GM18508 (cell line): ENCODE measurements around the gene MAPRE3.
"Not testable (repeated sequence)": the region's sequence is repeated elsewhere in the genome, so short reads cannot be mapped to it uniquely, and the experiment has no call there.

Experiments
- ATAC-seq: cut with Tn5 transposase; IDR thresholded peaks from one replicate; pipeline ENCODE4 v1.9.1; 2021; ENCODE audit warnings: moderate number of reproducible peaks; ENCODE audit not compliant: insufficient read depth, unreplicated experiment

MAPRE3 gene

DNA sequence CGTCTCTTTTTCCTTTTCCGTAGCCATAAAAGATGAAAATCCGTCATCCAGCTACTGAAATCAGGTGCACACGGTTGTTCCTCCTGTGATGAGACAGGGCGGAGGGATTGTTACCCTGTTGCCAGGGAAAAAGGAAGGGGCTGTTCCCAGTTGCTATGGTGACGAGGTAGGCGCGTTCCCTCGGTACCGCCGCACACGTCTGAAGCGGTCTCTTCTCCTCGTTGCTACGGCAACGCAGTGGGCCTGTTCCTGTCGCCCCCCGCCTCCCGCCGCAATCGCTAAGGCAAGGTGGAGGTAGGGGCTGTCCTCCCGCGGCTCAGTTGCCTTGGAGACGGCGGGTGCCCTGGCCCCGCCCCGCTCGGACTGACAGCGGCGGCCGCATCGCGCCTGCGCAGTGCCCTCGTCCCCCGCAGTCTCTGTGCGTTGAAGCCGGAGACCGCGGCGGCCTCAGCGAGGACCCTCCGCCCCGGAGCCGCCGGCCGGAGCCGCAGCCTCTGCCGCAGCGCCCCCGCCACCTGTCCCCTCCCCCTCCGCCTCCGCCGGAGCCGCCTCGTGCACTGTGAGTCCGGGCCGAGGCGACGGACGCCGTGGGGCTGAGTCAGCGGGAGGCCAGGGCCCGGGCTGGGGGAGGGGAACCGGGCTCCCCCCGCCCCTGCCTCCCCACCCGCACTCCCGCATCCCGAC is at the start of gene MAPRE3:
TSS of gene MAPRE3 (plus strand) at position 394 of the 684 bp plus-strand sequence. CDS start 51,582 bp downstream, outside the sequence.
- ATAC-seq: no peak

DNA sequence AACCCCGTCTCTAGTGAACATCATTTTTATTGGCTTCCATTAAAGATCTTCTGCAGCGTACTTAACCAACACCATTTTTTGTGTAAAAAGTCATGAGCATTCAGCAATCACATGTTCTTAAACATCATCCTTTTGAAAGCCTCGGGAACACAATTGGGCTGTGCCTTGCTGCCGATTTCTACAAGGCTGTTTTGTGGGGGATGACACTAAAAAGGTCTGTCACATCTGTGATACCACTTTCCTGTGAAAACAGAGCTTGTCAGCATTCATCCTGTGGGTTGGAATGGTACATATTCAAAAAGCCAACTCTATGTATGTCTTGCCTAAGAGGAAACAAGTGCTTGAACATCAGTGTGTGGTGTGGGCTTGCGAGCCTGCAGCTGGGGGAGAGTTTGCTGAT is 49.1 kb upstream of the MAPRE3 start:
- no peak for ATAC-seq

DNA sequence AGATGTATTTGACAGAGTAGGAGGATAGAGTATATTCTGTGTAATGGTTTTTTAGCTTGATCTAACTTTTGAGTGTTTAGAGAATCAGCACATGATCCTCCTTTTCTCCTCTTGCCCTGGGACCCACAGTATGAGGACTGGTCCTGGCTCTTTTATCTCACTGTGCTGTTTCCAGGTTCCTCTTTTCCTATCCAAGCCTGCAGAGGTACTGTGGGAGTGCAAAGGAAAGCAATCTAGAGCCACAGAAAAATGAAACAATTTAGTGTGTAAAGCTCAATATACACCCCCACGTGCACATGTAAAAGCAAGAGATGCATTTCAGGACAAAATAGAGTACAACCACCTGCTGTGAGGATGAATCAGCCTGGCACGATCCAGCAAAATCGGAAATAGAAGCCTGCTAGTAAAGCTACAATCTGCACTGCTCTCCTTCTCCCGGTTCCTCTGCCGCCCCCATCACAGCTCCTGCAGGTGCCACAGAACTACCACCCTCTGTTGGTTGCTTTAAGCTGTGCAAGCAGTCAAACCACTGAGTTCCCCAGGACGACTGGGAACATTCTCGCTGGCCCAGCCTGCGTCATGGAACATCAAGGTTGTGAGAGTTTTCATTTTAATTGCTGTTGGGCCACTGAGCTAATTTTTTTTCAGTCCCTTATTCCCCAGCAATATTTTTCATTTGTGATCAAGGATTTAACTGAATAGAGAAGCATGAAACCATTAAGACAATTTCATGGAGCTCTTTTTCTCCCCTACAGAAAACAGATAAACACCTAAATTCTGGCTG is 47.8 kb upstream of the MAPRE3 start:
- no peak for ATAC-seq

DNA sequence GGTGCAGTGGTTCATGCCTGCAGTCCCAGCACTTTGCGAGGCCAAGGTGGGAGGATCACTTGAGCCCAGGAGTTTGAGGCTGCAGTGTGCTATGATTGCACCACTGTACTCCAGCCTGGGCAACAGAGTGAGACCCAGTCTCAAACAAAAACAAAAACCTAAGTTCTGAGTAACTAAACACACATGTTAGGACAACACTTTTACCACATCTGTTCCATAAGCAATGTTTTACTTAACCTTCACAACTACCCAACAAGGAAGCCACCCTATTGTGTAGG is 47.3 kb upstream of the MAPRE3 start:
- ATAC-seq: not testable (repeated sequence)

DNA sequence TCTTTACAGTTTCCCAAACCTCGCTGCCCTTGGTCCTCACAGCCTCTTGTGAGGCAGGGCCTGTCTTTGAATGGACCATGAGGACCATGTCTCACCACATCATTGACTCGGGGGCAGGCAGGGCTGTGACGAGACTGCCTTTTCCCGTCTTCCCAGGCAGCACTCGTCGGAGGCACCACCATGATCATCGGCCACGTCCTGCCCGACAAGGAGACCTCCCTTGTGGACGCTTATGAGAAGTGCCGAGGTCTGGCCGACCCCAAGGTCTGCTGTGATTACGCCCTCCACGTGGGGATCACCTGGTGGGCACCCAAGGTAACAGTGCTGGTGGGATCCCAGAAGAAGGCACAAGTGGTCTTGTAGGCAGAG is 45.7 kb upstream of the MAPRE3 start:
- no peak for ATAC-seq

DNA sequence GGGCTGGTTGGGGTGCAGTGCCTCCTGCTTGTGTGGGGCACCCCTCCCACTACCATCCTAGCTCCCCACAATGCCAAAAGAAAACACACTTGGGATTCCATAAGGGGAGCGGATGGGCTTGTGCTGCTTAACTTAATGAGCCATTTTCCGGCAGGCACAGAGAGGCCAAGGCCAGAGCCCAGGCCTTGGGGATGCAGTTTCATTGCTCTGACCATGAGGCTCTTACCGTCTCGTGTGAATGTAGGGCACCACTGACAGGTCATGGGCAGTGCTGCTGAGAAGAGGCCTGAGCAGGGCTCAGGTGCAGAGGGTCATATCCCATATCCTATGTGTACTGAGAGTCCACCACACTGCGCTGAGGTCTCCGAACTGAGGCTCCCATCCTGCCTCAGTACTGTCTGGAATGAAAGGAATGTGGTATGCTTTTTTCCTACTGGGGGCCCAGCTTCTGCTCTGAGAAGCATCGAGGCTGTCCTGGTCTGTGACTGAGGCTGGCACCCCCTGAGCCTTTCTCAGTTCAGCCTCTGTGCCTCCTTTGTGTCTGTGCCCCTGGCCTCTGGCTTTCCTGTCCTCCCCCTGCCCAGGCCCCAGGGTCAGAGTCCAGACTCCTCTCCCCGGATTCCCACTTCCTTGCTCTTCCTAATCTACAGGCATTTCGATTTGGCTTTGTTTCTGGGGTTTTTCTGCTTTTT is 45.2 kb upstream of the MAPRE3 start:
- ATAC-seq: no peak

DNA sequence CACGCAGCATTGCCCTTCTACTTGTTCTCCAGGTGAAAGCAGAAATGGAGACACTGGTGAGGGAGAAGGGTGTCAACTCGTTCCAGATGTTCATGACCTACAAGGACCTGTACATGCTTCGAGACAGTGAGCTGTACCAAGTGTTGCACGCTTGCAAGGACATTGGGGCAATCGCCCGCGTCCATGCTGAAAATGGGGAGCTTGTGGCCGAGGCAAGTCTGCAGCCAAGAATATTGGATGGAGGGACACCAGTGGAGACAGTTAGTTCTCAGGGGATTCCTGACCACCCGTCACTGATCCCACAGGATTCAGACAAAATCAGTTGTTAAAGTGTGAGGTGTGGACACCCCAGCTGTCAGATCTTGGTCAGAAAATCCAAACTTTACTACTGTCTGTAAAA is 43.2 kb upstream of the MAPRE3 start:
- ATAC-seq: no peak

DNA sequence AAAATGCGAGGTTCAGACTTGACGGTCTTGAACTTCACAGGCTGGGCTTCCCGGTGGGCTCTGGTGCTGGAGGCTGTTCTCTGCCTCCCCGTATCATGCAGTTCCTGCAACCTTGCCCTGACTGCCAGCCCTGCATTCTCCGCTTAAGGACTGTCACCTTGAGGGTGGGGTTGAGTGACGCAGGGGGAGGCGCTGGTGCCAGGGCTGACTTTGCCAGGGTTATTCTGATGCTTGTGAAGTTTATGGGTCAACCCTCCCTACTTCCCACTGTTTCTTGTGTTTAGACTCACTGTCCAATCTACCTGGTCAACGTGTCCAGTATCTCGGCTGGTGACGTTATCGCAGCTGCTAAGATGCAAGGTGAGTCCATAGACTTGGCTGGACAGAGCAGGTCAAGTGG is 37.5 kb upstream of the MAPRE3 start:
- no peak for ATAC-seq

DNA sequence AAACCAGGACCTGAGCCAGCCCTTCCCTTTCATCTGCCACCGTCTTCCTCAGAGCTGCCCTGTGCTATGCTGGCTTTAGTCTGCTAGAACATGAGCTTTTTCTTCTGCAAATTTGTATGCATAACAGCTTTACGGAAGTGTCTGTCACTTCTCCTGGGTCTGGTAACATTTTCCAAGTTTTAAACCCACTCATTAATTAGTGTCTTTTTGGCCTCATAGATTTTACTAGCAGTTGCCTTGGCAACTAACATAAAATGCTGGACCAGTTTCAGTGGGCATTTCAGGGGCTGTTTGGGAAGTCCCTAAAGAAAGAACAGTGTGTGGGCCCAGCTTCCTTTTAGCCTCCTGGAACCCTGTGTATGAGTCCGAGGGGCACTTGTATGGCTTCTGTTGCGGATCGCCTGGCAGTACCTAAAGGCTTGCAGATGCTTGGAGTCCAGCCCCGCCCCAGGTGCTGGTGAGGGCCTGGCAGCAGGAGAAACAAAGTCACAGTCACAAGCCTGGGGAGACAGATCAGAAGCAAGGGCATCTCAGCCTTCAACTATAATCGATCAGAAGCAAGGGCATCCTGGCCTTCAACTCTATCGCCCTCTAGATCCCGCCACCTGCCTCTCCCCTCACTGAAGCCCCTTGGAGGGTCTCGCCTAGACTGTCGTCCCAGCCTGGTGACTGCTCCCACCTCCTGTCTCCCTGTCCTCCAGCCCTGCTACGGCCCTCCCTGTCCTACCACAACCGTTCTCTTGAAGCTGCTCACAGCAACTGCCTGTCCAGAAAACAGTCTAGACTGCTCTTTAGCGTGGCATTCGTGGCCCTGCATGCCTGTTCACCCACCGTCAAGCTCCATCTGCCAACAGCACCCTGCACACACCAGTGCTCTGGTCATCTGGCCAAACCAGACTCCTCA is 36.8 kb upstream of the MAPRE3 start:
- ATAC-seq: no peak

DNA sequence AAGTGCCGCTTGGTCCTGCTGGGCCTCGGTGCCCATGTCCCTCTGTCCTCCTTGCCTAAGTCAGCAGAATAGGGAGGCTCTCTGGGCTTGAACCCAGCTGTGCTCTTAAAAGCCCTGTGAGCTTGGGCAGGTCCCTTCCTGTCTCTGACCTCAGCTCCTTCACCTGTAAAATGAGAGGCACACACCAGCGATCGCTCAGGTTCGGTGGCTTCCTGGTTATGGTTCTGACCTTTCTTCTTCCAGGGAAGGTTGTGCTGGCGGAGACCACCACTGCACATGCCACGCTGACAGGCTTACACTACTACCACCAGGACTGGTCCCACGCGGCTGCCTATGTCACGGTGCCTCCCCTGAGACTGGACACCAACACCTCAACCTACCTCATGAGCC is 36.1 kb upstream of the MAPRE3 start:
- no peak for ATAC-seq

DNA sequence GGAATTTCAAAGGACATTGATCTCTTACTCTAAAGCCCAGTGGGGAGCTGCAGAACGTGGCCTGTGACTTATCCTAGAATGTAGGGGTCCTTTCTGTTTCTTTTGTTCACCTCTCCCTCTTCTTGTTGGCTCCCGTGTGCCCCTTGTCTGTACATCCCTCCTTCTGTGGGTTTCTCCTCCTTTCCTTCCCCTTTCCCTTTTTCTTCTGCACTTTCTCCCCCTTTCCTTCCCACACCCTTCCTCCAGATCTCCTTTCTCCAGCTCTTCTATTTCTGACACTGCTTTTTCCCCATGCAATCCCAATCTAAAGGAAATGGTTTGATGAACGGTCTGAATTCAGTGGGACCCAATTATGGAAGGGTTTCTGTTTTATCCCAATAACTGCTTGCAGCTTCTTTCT is 35.5 kb upstream of the MAPRE3 start:
- ATAC-seq: no peak

DNA sequence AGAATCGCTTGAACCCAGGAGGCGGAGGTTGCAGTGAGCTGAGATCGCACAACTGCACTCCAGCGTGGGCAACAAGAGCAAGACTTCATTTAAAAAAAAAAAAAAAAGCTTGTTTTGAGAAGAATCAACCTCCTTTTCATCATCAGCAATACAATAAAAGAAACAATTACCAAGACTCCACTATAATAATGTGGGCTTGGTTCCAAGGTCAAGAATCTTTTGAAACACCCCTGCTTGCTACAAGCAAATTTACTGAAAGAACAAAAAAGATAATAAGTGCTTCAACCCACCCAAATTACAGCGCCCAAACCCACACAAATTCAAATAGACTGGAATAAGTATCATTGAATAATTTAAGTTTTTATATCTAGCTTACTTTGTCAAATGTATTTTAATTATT is 33.6 kb upstream of the MAPRE3 start:
- ATAC-seq: no peak

DNA sequence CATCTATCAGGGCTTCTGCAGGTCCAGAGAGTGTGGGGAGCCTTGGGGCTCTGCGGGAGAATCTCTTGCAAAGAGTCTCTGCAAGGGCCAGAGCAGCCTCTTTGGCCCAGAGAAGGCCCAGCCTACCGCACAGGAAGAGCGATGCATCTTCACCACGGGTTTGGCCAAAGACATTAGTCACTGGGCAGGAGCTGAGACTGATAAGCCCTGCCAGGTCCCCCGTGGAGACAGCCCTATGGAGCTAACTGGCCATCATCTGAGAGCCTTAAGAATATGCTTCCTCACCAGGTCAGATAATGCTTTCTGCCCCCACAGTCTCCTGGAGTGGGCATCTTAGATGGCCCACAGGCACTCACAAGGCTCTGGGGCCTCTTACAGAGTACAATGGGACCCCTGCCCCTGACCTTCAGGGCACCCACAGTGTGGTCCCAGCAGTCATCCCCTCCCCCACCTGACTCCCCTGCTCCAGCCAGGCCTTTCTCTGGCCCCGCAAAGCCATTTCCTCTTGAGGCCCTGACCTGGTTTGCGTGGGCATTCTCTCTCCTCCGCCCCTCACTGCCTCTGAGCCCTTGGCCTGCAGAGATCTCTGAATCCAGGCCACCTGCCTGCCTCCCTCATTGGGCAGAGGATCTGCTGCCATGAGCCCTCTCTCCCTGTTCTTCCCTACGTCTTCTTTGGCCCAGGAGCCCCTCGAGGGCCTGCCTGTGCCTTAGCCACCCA is 31.9 kb upstream of the MAPRE3 start:
- ATAC-seq: no peak

DNA sequence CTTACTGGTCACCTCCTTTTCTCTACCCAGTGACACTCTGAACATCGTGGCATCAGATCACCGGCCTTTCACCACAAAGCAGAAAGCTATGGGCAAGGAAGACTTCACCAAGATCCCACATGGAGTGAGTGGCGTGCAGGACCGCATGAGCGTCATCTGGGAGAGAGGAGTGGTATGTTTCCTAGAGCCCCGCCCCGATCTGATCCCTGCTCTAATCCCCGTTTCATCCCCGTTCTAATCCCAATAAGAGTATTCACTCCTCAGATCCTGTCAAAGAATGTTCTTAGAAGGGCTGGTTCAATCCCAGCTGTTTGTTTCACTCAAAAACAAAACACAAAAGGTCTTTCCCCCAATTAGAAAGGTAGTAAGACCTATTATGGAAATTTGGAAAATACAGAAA is 30.4 kb upstream of the MAPRE3 start:
- no peak for ATAC-seq

DNA sequence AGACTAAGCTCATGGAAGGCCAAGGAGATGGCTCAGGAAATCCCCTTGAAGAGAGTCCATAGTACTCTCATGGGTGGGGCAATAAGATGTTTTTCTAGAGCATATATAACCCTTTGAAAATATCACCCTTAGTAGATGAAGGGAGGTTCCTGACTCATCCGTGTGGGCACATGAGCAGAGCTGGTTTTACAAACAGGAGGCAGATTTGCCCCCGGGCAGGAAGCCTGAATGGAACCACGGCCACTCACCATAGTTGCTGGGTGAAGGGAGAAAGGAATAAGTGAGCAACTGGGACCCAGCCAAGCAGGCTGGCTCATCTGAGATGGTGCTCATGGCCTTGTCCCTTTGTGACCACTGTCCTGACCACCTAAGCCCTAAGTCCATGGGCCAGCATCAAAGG is 29.0 kb upstream of the MAPRE3 start:
- ATAC-seq: no peak

DNA sequence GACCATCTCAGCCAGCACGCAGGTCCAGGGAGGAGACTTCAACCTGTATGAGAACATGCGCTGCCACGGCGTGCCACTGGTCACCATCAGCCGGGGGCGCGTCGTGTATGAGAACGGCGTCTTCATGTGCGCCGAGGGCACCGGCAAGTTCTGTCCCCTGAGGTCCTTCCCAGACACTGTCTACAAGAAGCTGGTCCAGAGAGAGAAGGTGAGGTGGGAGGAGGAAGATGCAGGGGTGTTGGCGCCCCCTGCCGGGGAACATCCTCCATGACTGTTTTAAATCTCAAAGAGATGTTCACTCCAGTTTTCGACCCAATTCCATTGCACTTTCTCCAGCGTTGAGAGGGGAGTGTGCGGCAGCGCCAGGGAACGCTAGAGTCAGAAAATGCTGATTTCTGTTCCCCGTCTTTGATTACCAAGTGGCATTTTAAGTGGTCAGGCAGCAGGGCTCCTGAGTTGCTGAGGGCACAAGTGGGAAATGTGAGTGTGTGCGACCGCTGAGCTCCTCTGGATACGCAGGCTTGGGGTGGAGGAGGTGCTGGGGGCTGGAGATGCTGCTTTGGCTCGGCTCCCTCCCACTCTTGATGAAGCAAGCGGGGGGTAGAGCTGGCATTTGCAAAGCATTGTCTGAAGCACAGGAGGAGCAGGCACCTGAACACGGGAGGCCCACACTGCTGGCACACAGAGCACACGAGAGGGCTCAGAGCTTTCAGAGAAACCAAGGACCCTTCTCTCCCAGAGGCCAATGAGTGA is 27.7 kb upstream of the MAPRE3 start:
- ATAC-seq: no peak

DNA sequence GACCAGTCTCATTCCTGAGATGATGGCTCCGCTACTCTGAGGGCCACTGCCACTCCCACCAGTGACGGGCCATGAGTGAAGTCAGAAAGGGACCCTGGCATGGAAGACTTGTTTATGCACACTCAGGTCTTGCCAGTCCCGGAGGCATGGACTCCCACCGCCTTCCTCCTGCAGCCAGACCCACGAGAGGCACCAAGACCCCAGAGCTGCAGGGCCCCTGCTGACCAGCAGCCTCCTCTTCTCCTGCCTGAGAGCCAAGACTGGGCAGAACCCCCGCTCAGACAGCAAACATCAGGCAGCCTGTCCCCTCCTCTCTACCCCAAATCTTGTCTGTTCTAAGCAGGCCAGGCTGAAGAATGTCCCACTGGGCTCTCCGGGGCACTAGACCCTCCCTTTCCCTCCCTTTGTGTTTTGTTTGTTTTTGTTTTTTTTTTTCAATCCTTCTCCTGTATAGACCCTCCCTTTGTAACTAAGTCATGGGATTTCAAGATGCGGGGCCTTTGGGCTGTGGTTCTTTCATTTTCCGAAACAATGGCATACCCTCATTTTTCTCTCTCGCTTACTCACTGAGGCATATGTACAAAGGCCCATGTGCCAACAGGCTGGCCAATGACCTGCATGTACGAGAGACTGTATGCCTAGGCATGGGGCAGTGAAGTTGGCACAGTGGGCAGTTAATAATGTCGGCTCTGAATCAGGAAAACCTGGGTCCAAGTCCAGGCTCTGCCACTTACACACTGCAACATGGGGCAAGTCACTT is 24.3 kb upstream of the MAPRE3 start:
- ATAC-seq: no peak

DNA sequence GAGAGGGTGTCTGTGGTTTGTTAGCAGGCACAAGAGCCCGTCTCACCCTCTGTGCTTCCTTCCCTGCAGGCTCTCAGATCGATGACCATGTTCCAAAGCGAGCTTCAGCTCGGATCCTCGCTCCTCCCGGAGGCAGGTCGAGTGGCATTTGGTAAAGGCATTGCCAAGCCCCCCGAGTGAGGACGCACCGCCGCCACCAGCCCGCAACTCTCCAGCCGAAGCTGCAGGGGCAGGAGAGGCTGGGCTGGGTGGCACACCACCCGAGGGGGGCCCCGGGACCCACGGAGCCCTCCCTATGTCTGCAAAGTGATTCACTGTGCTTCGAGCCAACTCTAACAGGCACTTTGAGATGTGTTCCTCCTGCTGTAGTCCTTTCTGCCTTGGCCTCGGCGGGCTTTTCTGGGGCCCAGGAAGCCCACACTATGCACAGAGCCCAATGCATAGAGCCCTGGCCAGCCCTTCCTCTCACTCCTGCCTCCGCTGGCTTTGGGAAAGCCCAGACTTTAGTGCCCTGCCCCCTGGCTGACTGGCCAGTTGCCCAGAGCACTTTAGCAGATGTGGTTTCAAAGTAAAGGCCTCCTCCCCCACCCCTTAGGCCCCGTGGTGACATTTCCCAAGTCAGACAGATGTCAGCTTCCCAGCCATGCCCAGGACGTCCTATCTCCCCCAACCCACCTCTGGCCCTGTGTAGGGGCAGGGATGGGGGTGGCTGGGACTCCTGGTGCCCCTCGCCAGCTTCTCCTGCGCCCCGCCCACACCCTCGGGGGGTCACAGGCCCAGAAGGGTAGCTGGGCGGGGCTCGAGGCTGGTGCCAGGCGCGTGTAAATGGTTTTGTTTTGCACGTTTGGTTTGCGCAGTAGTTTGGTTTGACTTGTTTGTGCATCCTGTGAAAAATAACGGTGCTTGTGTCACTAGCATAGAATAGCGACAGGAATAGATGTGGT is 23.3 kb upstream of the MAPRE3 start:
- ATAC-seq: no peak
